Measurements from ENCODE around the gene AP3S1. TPM values are rescaled to one million over a fixed set of nuclear protein-coding genes. Genes with fewer than 3 reads are reported as not detected.

AP3S1 gene
- total RNA-seq, 4 donors from 2014 or later: 69.5 to 175 (median 109) TPM

DNA sequence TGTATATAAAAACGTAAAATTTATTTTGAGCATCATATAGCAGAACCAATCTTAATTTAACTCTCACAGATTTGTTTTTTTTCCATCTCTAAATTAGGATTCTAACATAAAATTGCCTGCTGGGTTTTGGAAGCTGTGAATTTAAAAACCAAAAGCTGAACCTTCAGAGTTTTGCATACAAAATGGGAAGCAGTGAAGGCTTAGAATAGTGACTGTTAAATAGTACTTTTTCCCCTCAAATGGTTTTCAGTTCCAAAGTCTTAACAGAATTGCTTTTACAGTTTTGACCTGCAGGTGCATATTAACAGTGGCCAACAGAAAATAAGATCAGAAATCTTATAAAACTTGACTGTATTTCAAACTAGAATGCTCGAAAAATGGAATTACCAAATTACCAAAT lies 65.4 kb downstream of the AP3S1 start:
- TF ChIP-seq, protein P1, sequence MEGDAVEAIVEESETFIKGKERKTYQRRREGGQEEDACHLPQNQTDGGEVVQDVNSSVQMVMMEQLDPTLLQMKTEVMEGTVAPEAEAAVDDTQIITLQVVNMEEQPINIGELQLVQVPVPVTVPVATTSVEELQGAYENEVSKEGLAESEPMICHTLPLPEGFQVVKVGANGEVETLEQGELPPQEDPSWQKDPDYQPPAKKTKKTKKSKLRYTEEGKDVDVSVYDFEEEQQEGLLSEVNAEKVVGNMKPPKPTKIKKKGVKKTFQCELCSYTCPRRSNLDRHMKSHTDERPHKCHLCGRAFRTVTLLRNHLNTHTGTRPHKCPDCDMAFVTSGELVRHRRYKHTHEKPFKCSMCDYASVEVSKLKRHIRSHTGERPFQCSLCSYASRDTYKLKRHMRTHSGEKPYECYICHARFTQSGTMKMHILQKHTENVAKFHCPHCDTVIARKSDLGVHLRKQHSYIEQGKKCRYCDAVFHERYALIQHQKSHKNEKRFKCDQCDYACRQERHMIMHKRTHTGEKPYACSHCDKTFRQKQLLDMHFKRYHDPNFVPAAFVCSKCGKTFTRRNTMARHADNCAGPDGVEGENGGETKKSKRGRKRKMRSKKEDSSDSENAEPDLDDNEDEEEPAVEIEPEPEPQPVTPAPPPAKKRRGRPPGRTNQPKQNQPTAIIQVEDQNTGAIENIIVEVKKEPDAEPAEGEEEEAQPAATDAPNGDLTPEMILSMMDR (IDR thresholded peaks at IDR 0.05; ENCODE audit: low read depth): no peak

DNA sequence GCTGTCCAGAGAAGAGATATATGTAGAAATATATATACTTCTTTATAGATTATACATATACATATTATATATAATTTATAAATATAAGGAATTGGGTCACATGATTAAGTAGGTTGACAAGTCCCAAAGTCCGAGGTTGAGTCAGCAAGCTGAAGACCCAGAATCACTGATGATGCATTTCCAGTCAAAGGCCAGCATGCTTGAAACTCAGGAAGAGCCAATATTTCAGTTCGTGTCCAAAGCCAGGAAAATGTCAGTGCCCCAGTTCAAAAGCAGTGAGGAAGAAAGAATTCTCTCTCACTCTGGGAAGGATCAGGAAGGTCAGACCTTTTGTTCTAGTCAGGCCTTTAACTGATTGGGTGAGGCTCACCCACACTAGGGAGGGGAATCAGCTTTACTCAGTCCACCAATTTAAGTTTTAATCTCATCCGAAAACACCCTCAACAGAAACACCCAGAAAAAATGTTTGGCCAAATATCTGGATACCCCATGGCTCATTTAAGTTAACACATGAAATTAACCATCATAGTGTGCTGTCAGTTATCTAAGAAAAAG lies 78.5 kb downstream of the AP3S1 start:
- TF ChIP-seq, protein P1 (IDR thresholded peaks at IDR 0.05; ENCODE audit: low read depth): no peak

DNA sequence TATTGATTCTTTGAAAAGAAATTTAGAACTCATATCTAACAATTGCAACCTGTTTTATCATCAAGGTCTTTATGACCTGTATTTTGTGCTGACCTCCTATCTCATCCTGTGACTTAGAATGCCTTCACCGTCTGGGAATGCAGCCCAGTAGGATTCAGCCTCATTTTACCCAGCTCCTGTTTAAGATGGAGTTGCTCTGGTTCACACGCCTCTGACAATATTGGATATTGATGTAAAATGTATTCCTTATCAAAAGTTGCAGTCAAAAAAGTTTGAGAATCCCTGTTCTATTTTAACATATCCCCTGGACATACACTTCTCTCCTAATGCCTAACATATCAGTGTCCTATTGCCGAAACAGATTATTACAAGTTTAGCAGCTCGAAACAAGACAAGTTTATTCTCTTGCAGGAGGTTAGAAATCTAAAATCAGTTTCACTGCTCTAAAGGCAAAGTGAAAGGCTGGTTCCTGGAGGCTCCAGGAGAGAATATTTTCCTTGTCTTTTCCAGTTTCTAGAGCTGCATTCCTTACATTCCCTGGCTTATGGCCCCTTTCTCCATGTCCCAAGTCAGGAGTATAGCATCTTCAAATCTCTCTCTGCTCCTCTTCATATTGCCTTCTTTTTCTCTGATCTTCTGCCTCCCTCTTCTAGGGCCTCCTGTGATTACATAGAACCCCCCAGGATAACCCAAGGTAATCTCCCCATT lies 89.0 kb downstream of the AP3S1 start:
- TF ChIP-seq, protein P1 (IDR thresholded peaks at IDR 0.05; ENCODE audit: low read depth): no peak

DNA sequence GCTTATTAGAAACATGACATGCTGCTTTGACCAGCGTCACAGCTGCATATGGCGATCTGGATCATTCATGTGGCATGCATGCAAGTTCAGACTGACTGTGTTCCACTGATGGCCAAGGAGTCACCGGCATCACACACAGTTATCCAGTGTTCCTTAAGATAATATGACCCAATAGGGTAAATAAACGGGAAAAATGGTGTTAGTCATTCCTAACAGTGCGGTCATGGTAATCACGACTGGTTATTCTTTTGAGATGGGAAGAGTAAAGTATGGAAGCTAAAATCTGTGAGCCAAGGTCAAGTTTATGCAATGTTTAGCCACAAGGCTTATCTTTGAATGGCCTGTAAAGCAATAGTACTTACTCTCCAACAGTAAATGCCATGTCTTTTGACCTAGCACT lies 91.3 kb downstream of the AP3S1 start:
- TF ChIP-seq, protein P1 (IDR thresholded peaks at IDR 0.05; ENCODE audit: low read depth): no peak

DNA sequence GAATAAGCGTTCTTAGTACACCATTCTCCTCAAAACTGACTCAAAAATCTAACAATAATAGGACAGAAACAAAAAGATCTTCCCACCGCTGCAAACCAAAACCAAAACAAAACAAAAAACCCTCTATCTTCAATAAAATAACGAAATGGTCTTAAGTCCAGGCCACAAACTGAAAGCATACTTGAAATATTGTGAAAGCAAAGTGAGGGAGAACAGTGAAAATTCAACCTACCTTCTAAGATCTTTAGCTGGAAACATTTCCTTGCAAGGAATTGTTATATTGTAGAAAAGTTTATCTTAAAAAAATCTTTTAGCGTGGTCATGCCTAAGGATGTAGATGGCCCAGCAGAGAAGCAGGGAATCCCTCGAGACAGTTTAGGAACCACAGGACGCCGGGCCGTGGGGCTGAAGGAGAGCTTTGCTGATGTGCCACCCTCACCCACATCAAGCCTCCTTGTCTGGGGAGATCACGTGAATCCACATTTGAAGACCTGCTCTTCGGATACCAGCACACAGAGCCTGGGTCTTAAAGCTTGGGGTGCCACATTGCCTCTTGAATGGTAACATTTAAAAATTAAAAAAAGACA lies 92.7 kb downstream of the AP3S1 start:
- TF ChIP-seq, protein P1 (IDR thresholded peaks at IDR 0.05; ENCODE audit: low read depth): no peak

DNA sequence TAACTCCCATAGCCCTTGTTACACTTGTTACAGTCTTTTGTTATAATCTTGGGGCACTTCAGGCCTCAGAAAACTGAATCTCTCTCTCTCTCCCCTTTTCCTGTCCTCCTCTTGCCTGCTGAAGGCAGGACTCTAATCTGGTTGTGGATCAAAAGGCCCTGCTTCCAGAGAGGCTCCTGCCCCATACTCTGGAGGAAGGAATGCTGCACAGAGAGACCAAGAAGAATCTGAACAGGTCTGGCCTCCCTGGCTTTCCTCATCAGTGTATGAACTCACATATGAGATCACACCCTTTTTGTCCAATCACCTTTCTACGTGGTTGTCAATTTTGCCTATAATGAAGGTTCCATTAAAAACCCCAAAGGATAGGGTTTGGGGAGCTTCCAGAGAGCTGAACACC lies 94.3 kb downstream of the AP3S1 start:
- TF ChIP-seq, protein P1 (IDR thresholded peaks at IDR 0.05; ENCODE audit: low read depth): no peak

DNA sequence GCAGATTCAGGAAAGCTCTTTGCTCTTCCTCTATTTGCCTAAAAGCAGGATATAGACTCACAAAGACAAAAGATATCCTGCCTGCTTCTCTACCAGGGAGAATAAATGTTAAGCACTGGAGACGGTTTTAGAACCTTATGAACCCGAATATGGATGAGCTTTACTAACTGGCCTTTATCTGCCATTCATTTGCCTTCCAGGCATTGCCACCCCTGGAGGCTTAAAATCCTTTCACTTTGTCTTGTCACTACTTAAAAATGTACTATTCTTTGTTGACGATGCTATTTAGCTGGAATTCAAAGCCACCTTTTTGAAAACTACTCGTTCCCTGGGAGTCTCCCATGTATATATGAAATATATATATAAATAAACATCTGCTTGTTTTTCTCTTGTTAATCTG lies 97.3 kb downstream of the AP3S1 start:
- TF ChIP-seq, protein P1 (IDR thresholded peaks at IDR 0.05; ENCODE audit: low read depth): no peak

Data from subcutaneous adipose tissue (tissue), 4 donors.